GM23338 (cell line): ENCODE data around the gene SPOPL. TPM values are rescaled to one million over a fixed set of nuclear protein-coding genes. Genes with fewer than 3 reads are reported as not detected.

Source experiments
- ATAC-seq: fragments of 200-7000 bp; cut with Tn5 transposase; 3 replicates; pipeline ENCODE4 v1.9.1; 2020
- DNase-seq: peaks from one replicate; pipeline ENCODE4 v3.0.0-alpha.2; 2015; ENCODE audit warnings: low spot score
- H2AFZ ChIP-seq: fragments of 200-600 bp; sonication (generic); 2 replicates; pipeline ENCODE4 v1.8.0; 2016; ENCODE audit warnings: antibody characterized with exemption, mild to moderate bottlenecking, moderate library complexity
- H3F3A ChIP-seq: fragments of 200-600 bp; sonication (generic); replicated peaks from 2 replicates; pipeline ENCODE4 v1.8.0; 2017; ENCODE audit warnings: antibody characterized with exemption, mixed run types, low read depth
- H3K27ac ChIP-seq: fragments of 200-600 bp; sonication (generic); 2 replicates; pipeline ENCODE4 v1.6.1; 2016; ENCODE audit warnings: low read depth
- H3K27me3 ChIP-seq: fragments of 200-600 bp; sonication (generic); 2 replicates; pipeline ENCODE4 v1.8.0; 2016; ENCODE audit warnings: mild to moderate bottlenecking, mixed run types, moderate library complexity; ENCODE audit not compliant: insufficient read depth
- H3K36me3 ChIP-seq: fragments of 200-600 bp; sonication (generic); 2 replicates; pipeline ENCODE4 v1.8.0; 2016; ENCODE audit warnings: mild to moderate bottlenecking; ENCODE audit not compliant: insufficient read depth
- H3K4me1 ChIP-seq: fragments of 200-600 bp; sonication (generic); 2 replicates; pipeline ENCODE4 v1.8.0; 2016; ENCODE audit warnings: mild to moderate bottlenecking, moderate library complexity; ENCODE audit not compliant: insufficient read depth
- H3K4me2 ChIP-seq: fragments of 200-600 bp; sonication (generic); 2 replicates; pipeline ENCODE4 v1.7.1; 2017; ENCODE audit warnings: mixed run types
- H3K4me3 ChIP-seq: fragments of 200-600 bp; sonication (generic); 2 replicates; pipeline ENCODE4 v1.6.1; 2016; ENCODE audit warnings: mixed run types
- H3K79me2 ChIP-seq: fragments of 200-600 bp; sonication (generic); replicated peaks from 2 replicates; pipeline ENCODE4 v1.8.0; 2017; ENCODE audit warnings: mild to moderate bottlenecking; ENCODE audit not compliant: insufficient read depth
- H3K9me2 ChIP-seq: fragments of 200-600 bp; sonication (generic); 2 replicates; pipeline ENCODE4 v1.8.0; 2017; ENCODE audit not compliant: insufficient read depth
- H4K20me1 ChIP-seq: fragments of 200-600 bp; sonication (generic); replicated peaks from 2 replicates; pipeline ENCODE4 v1.8.0; 2017; ENCODE audit warnings: mild to moderate bottlenecking; ENCODE audit not compliant: insufficient read depth
- H3K27ac Mint-ChIP-seq: 2 replicates; pipeline ENCODE4 v1.8.0; 2020; ENCODE audit warnings: inconsistent platforms, mild to moderate bottlenecking, moderate library complexity, mixed read lengths
- H3K27me3 Mint-ChIP-seq: 3 replicates; pipeline ENCODE4 v1.8.0; 2022; ENCODE audit warnings: low read depth, mild to moderate bottlenecking, moderate library complexity, mixed read lengths, inconsistent platforms; ENCODE audit not compliant: insufficient read depth, poor library complexity
- H3K36me3 Mint-ChIP-seq: 3 replicates; pipeline ENCODE4 v1.8.0; 2021; ENCODE audit warnings: low read depth, mild to moderate bottlenecking, inconsistent platforms, moderate library complexity, mixed read lengths
- H3K4me1 Mint-ChIP-seq: 3 replicates; pipeline ENCODE4 v1.8.0; 2020; ENCODE audit warnings: mild to moderate bottlenecking, inconsistent platforms, mixed read lengths
- H3K4me3 Mint-ChIP-seq: 3 replicates; pipeline ENCODE4 v1.8.0; 2021; ENCODE audit warnings: moderate library complexity, mild to moderate bottlenecking, inconsistent platforms, mixed read lengths
- H3K9me3 Mint-ChIP-seq: 3 replicates; pipeline ENCODE4 v1.8.0; 2020; ENCODE audit warnings: moderate library complexity, mild to moderate bottlenecking, inconsistent platforms, mixed read lengths
- CREB1 ChIP-seq: fragments of 250-450 bp; sonication (Bioruptor Pico); IDR thresholded peaks from 2 replicates; pipeline ENCODE4 v1.5.0; 2020; ENCODE audit warnings: low read depth, mild to moderate bottlenecking, moderate library complexity
- CTCF ChIP-seq, 2 experiments: fragments of 200-600 bp in 1 of 2; sonication (generic) in 1 of 2; conservative IDR thresholded peaks; 2 replicates each; pipeline versions ENCODE4 v1.5.1 to v1.6.1; 2016 to 2017; ENCODE audit warnings: antibody characterized with exemption in 2 of 2, low read depth in 2 of 2, mild to moderate bottlenecking in 2 of 2, moderate library complexity in 1 of 2
- ETS1 ChIP-seq: IDR thresholded peaks from 2 replicates; pipeline ENCODE4 v1.6.1; 2016; ENCODE audit warnings: antibody characterized with exemption
- EZH2phosphoT487 ChIP-seq: fragments of 200-600 bp; sonication (generic); IDR thresholded peaks from one replicate; pipeline ENCODE4 v1.8.1; 2018; ENCODE audit warnings: antibody characterized with exemption; ENCODE audit not compliant: unreplicated experiment
- JUNB ChIP-seq: IDR thresholded peaks from one replicate; pipeline ENCODE4 v1.6.1; 2016; ENCODE audit warnings: antibody characterized with exemption; ENCODE audit not compliant: unreplicated experiment
- POLR2AphosphoS5 ChIP-seq: IDR thresholded peaks from 2 replicates; pipeline ENCODE4 v1.6.1; 2016; ENCODE audit warnings: antibody characterized with exemption, low read depth
- ZNF331 ChIP-seq: fragments of 250-450 bp; sonication (Bioruptor Pico); IDR thresholded peaks from 2 replicates; pipeline ENCODE4 v1.5.0; 2020; ENCODE audit warnings: low read depth, mild to moderate bottlenecking, moderate library complexity
- ZNF462 ChIP-seq: fragments of 250-450 bp; sonication (Bioruptor Pico); IDR thresholded peaks from 2 replicates; pipeline ENCODE4 v1.5.0; 2020; ENCODE audit warnings: mild to moderate bottlenecking, moderate library complexity
- polyA plus RNA-seq: library from polyadenylated mRNA; unstranded; fragments of >200 nt; fragmentation: Nextera tagmentation; extraction: Ambion mirVana; gene quantifications from 2 replicates; pipeline ENCODE4 v1.2.1, GENCODE V29; 2016
- total RNA-seq: library from RNA; depleted of rRNA; stranded (reverse); fragments of >200 nt; shearing (Covaris generic); gene quantifications from 2 replicates; pipeline ENCODE4 v1.2.3, GENCODE V29; 2014

The SPOPL gene
- total and polyA plus RNA-seq, 2 experiments from 2014 or later: 4.5 to 15.4 TPM

GRCh38 chr2:138499684-138500083 is 1.9 kb upstream of the SPOPL start:
- Histone ChIP-seq H3K4me3 (no peak overlapping the region), H3K36me3 (no peaks in the 10 kb centered on the region), H3K27ac (no peak overlapping the region), H4K20me1 (peaks cover 10% of the 10 kb centered on the region), H3K4me1 (peaks cover 26% of the 10 kb centered on the region), H2AFZ (no peak overlapping the region), H3F3A (peaks cover 9% of the 10 kb centered on the region), H3K79me2 (peaks cover 24% of the 10 kb centered on the region), H3K4me2 (no peak overlapping the region), H3K27me3 (no peaks in the 10 kb centered on the region), H3K9me2 (peaks cover 3% of the 10 kb centered on the region; the same call in 1 of the 2 replicates)
- H3K27ac Mint-ChIP-seq: no peak overlapping the region
- H3K36me3 Mint-ChIP-seq: no peaks in the 10 kb centered on the region; the same call in 2 of the 3 replicates
- peak overlapping the region; percentile 7; the same call in 1 of the 3 replicates for H3K4me3 Mint-ChIP-seq
- H3K27me3 Mint-ChIP-seq: peaks cover 10% of the 10 kb centered on the region
- TF ChIP-seq JUNB (no peak), ZNF331 (CRISPR knock-in tag) (no peak), ZNF462 (CRISPR knock-in tag) (no peak), CTCF (conservative IDR thresholded peaks at IDR 0.05; ENCODE audit: low read depth in 2 of 2) (no peak), ETS1 (no peak), CREB1 (CRISPR knock-in tag) (no peak), POLR2AphosphoS5 (no peak), EZH2phosphoT487 (no peak)
- ATAC-seq (no peak), DNase-seq (no peak)
- H3K4me1 Mint-ChIP-seq: peaks cover 21% of the 10 kb centered on the region
- no peaks in the 10 kb centered on the region for H3K9me3 Mint-ChIP-seq
